Naive thymus-derived CD4-positive, alpha-beta T cell (primary cell): ENCODE results near the gene LDAH. TPM values are rescaled to one million over a fixed set of nuclear protein-coding genes. Genes with fewer than 3 reads are reported as not detected.

ENCODE experiments used
- polyA plus RNA-seq, 2 donors: library from polyadenylated mRNA; unstranded; fragments of 300-500 nt; fragmentation: Illumina TruSeq; gene quantifications; one replicate each; pipeline ENCODE4 v1.2.3, GENCODE V29; 2021
- total RNA-seq, 6 experiments: library from RNA in 5 of 6; stranded (reverse) in 5 of 6; gene quantifications; 1 replicate in 5 of 6; 2 replicates in 1 of 6; pipeline ENCODE4 v1.2.3 and lab custom pipeline; 2021 to 2026

Gene LDAH
- total and polyA plus RNA-seq, 7 experiments from 2014 or later = 8.6 to 29.8 (median 15.8) TPM

Other genes starting within 250 kb of the LDAH start
- gene HS1BP3, start 172.0 kb downstream of the LDAH start, total RNA-seq = 10 to 100 TPM; 12.0 to 19.0 (median 18.3) TPM
- gene HS1BP3, start 172.0 kb downstream of the LDAH start, polyA plus RNA-seq = 10 to 100 TPM; 13.8 to 17.3 TPM
- gene GDF7, start 156.0 kb downstream of the LDAH start, total RNA-seq = under 1 TPM in 3 of 5 experiments, not detected in 2; 0.03 to 0.20 (median 0.05) TPM
- gene GDF7, start 156.0 kb downstream of the LDAH start, polyA plus RNA-seq = under 1 TPM; 0.01 to 0.17 TPM
- not detected for gene APOB, start 221.0 kb upstream of the LDAH start, total RNA-seq
- not detected for gene APOB, start 221.0 kb upstream of the LDAH start, polyA plus RNA-seq